ENCODE results near the gene IL22RA2.

Gene IL22RA2

GRCh38 chr6:137197684-137198645 is 24.5 kb upstream of the IL22RA2 start:
- in situ Hi-C loops (cut with MboI; ENCODE audit: low sequenced_read_pairs): no loop called here

DNA sequence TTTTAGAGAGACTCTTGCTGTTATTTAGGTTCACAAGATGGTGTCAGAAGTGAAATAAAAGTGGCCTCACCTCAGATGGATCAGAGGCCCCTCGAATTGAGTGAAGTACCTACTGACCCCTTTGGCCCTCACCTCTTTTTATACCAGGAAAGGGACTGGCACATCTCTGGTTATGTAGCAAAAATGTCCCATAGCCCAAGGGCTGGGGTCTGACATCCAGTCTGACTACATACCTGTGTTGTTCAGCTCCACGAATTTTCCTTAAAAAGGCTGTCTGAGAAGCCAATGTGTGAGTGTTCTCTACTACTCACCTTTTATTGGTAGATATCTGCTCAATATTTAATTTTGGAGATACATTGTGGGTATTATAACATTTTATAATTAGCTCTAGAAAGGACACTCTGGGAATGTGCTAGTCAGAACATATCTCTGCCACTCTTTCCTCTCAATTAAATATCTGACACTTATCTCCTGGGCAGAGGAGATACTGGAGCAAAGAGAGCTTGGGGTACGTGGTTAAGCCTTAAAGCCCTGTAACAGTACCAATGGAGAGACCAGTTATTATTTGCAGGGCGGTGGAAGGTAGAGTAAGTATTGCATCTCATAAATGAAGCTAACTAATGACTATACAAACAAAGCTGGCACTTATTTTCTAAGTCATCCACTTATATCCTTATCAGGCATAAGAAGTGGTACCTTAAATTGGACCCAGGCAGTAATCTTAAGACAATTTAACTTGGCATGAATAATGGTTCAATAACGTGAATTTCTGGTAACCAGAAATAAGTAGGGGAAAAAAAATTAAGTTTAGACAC is 20.0 kb upstream of the IL22RA2 start:
- in situ Hi-C loops (cut with MboI; ENCODE audit: low sequenced_read_pairs): no loop called here

DNA sequence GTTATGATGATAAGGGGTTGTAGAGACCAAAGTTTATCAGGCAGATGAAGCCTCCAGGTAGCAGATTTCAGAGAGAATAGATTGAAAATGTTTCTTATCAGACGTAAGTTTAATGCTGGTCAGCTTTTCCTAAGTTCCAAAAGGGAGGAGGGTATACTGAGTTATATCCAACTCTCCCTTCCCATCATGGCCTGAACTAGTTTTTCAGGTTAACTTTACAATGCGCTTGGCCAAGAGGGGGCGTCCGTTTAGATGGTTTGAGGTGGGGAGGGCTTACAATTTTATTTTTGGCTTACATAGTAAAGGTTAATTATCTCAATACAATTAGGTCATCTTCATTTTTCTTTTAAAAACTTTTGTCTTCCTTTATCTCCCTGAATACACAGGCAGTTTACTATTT is 19.4 kb upstream of the IL22RA2 start:
- in situ Hi-C loops (cut with MboI; ENCODE audit: low sequenced_read_pairs): no loop called here

DNA sequence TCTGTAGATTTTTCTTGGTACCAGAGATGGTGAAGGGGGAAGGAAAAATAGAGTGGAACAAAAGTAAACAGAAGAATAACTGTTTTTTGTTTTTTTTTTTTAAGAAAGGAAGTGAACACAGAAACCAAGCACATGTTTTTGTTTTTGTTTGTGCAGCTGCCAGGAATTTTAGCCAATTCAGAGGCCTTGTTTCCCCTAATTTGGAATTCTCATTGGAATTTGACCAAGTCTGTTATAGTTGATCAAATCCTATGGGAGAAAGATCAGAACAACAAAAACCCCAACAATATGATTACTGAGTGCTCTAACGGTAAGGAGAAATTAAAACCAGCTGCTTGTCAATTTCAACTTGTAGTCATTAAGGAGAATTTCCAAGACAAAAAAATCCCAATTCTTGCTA is 18.2 kb upstream of the IL22RA2 start:
- in situ Hi-C loops (cut with MboI; ENCODE audit: low sequenced_read_pairs): no loop called here

- in situ Hi-C loops (cut with MboI; ENCODE audit: low sequenced_read_pairs): no loop called here
These were observed 17.8 kb upstream of the IL22RA2 start for GRCh38 chr6:137191236-137191635.

GRCh38 chr6:137190583-137191094 is 17.2 kb upstream of the IL22RA2 start:
- in situ Hi-C loops (cut with MboI; ENCODE audit: low sequenced_read_pairs): no loop called here

DNA sequence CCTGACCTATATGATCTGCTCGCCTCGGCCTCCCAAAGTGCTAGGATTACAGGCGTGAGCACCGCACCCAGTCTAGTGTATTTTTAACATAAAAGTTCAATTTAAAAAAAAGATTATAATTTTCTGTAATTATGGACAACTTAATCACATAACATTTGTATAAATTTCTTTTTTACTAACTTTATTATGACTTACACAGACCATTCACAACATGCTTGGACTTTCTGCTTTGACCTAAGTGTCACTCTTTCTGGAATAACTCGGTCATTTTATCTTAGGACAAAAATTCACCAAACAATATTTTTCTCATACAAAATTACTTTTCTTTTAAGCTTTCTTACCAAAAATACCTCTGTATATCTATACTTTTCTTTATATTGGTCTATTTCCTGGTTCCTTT is 15.4 kb upstream of the IL22RA2 start:
- in situ Hi-C loops (cut with MboI; ENCODE audit: low sequenced_read_pairs): no loop called here

DNA sequence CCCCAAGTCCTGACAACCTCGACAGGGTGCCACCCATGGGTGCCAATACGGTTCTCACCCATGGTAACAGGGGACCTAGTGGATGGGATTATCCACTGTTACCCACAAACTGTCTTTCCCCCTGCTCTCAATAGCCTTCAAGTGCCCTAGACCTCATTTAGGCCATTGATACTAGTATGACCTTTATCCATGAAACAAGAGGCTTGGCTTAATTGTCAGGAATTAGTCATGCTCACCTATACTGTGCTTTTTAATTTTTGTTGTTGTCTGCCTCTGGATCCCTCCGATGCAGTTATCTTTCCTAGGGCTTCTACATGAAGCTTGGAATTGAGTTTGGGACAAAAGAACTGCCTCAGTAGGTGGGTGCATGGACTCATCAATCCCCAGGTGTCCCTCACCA is 11.8 kb upstream of the IL22RA2 start:
- in situ Hi-C loops (cut with MboI; ENCODE audit: low sequenced_read_pairs): no loop called here

DNA sequence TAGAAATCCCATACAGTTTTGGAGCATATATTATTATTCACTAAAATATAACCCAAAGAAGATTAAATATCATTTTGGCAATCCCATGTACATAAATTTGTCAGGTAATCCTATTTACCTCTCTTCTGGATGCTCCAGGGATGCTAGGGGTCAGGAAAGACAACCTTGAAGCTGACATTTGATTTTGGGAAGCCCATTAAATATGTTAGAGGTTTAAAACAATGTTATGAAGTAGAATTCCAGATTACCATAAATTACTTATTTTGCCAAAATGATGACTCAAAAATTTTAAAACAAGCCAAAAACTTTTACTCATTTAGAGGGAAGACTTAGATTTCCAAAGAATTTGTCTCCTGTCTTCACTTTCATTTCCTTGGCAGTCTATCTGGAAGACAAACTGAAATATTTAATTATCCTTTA is 9.2 kb upstream of the IL22RA2 start:
- in situ Hi-C loops (cut with MboI; ENCODE audit: low sequenced_read_pairs): no loop called here

DNA sequence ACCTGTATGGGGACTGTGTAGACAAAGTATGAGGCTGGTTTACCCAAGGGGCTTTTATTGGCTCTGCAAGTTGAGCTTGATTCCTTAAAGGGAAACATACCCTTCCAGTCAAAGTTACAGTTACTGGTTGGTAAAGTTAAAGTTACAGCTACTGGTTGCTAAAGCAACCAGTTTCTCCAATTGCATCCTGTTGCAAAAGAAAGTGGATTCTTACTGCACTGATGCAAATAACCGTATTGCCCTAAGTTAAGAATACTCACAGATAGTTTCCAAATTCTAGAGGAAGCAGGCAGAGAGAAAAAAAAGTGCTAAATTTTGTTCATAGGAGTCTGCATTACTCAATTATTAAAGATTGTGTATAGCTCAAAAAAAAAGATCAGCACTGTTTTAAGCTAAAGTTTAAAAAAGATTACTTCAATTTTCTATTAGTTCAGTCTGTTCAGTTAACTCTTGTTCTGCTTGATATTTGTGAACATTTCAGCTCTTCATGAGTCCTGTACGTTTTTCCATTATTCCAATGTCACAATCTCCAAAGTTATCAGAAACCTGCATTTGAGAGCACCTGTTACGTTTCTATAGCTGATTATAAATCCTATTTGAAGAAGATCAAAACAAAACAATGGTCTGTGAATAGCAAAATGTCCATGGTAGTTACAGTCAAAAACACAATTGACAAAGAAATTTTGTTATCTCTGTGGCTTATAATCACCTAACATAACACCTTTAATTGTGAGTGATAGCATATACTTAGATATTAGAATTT is 8.6 kb upstream of the IL22RA2 start:
- in situ Hi-C loops (cut with MboI; ENCODE audit: low sequenced_read_pairs): no loop called here

GRCh38 chr6:137177611-137178010 is 4.2 kb upstream of the IL22RA2 start:
- in situ Hi-C loops (cut with MboI; ENCODE audit: low sequenced_read_pairs): no loop called here

DNA sequence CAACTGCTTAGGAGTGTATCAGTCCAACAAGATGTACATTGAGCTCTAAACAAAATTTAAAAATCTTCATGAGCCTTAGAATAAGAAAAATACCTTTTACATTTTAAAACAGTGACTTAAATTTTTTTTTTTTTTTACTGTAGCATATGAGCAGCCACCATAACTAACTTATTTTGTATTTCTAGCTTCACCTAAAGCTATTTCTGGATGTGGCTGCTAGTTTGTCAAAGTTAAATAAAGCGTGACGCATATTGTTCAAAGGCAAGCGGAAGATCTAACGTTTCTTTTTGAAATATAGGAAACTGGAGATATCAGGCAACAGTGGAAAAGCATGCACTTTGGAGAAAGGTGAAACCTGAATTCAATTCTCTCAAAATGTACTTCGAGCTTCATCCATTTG is 3.3 kb upstream of the IL22RA2 start:
- in situ Hi-C loops (cut with MboI; ENCODE audit: low sequenced_read_pairs): no loop called here

- in situ Hi-C loops (cut with MboI; ENCODE audit: low sequenced_read_pairs): no loop called here
These were observed 2.4 kb upstream of the IL22RA2 start for GRCh38 chr6:137175868-137176245.

GRCh38 chr6:137175157-137175867 is 1.9 kb upstream of the IL22RA2 start:
- in situ Hi-C loops (cut with MboI; ENCODE audit: low sequenced_read_pairs): no loop called here

DNA sequence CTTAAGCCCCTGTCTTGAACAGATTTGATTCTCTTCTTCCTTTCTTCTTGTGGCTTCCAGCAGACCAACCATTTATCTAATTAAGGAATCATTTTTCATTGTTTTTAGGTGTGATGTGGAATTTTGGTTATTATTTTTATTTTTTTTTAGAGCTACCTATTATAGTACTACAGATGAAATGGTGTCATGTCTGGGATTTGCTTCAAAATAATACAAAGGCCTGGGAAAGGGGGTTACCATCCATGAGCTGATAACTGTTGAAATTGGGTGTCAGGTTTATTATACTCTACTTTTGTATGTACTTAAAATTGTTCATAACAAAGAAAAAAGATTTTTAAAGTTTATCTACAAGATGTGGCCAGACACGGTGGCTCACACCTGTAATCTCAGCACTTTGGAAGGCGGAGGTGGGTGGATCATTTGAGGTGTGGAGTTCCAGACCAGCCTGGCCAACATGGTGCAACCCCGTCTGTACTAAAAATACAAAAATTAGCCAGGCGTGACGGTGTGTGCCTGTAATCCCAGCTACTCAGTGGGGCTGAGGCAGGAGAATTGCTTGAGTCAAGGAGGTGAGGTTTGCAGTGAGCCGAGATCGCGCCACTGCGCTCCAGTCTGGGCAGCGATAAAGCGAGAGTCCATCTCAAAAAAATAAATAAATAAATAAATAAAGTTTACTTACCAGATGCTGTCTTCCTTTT is 561 bp downstream of the IL22RA2 start:
- in situ Hi-C loops (cut with MboI; ENCODE audit: low sequenced_read_pairs): no loop called here

GRCh38 chr6:137171824-137172733 is 1.4 kb downstream of the IL22RA2 start:
- in situ Hi-C loops (cut with MboI; ENCODE audit: low sequenced_read_pairs): no loop called here

- in situ Hi-C loops (cut with MboI; ENCODE audit: low sequenced_read_pairs): no loop called here
These were observed 2.4 kb downstream of the IL22RA2 start for GRCh38 chr6:137171053-137171374.

DNA sequence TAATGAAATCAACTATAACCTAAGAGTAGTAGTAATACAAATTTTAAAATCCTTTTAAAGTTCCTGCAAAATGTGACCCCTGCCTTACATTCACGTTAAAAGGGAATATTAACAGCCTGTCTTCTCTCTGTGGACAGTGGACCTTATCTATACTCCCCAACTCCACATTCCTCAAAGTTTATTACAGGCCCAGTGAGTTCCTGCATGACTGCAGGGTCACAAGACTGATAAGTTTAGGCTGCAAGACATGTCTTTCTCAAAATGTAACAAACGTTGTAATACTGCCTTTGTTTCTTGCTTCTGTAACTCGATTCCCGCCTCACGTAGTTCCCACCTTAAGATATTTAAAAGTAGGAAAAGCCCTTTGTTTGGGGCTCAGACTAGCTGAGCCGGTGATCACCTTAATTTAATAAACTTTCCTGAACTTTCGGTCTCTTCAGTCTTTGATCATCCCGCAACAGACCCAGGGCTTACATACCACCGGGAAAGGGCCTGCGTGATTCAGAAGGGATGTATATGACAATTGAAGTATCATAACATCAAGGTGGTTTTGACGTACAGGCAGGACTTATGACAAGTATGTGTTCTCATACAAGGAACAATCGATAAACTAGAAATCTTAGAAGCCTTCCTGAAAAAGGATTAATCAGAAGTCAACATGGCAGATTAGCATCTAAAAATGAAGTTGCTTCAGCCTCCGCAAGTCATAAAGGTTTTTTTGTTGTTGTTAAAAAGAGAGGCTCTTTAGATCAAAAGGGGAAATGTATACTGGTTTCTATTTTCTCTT is 3.0 kb downstream of the IL22RA2 start:
- in situ Hi-C loops (cut with MboI; ENCODE audit: low sequenced_read_pairs): no loop called here
